ENCODE results near the gene PAX3. TPM values are rescaled to one million over a fixed set of nuclear protein-coding genes. Genes with fewer than 3 reads are reported as not detected.
A peak's percentile ranks its signal among the peaks of the same experiment; 100 is the strongest.

PAX3 gene
- total RNA-seq, 2 experiments from 2014 or later = not detected

DNA sequence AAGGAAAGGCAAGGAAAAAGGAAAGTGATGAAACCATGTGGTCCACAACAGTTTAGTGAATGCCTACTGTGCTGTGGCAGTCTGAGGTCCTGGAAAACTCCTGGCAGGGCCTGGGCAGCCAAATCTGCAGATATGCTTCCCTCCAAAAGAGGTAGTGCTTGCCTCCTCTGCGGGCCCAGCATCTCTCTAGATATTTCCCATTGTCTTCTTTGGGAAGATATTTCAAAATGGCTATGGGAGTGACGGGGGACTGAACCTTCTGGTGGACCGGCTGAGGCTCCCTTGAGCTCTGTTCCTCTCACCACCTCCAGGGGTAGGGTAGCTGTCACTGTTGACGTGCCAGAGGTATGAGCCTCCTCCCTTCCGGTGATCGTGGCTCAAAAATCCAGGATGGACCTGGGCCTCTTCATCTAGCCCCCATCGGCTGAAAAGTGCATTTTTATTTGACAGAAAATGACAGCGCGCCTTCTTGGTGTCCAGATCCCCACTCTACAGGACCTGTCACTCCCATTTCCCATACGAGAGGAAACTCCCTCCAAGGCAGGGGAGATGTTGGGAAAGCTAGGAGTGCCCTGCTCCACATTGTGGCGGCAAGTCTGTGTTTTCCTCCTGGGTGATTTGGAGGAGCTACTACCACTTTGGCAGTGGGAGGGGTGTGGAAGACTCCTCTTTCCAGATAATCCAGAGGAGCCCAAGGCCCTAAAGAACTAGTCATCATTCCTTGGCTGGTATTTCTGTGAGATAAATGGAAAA is 9.4 kb upstream of the PAX3 start:
- intact Hi-C loops (cut with micrococcal nuclease) = no loop called here
- no peak overlapping the region for H3K27ac Mint-ChIP-seq

DNA sequence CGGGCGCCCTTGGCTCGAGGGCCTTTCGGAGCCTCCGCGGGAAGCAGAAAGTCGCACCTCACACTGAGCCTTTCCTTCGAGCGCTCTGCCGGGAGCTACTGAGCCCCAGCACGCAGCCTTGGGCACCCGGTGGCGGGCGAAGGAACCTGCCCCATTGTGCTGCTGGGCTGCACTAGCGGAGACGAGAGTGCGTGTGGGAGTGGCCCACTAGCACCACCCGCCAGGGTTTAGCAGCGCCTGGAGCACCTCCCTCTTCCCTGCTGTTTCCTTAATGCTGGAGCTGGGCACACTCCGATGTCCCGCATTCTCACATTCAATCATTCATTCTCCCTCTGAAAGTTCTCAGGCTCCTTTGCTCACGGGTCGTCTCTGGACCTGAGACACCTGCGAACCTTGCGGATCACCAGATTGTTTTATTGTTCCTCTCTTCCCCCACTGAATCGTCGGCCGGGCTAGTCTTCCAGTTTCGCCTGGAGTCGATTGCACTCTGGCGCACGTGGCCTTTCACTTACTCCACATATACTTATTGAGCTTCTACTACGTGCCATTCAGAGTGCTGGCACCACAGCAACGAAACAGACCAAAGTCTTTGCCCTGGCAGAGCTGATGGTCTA is 8.5 kb upstream of the PAX3 start:
- H3K36me3 Mint-ChIP-seq (ENCODE audit: low read depth) = no peaks in the 10 kb centered on the region

More for the DNA sequence above, 9.4 kb upstream of the PAX3 start:
- H3K9me3 Mint-ChIP-seq = peaks cover 2% of the 10 kb centered on the region
- H3K36me3 Mint-ChIP-seq (ENCODE audit: low read depth) = no peaks in the 10 kb centered on the region
- DNase-seq = no peak
- CTCF ChIA-PET = no interaction called here
- peaks cover 84% of the 10 kb centered on the region for H3K27me3 Mint-ChIP-seq (ENCODE audit: low read depth)
- no peak overlapping the region for H3K4me3 Mint-ChIP-seq
- H3K4me1 Mint-ChIP-seq (ENCODE audit: low read depth) = peaks cover 35% of the 10 kb centered on the region

DNA sequence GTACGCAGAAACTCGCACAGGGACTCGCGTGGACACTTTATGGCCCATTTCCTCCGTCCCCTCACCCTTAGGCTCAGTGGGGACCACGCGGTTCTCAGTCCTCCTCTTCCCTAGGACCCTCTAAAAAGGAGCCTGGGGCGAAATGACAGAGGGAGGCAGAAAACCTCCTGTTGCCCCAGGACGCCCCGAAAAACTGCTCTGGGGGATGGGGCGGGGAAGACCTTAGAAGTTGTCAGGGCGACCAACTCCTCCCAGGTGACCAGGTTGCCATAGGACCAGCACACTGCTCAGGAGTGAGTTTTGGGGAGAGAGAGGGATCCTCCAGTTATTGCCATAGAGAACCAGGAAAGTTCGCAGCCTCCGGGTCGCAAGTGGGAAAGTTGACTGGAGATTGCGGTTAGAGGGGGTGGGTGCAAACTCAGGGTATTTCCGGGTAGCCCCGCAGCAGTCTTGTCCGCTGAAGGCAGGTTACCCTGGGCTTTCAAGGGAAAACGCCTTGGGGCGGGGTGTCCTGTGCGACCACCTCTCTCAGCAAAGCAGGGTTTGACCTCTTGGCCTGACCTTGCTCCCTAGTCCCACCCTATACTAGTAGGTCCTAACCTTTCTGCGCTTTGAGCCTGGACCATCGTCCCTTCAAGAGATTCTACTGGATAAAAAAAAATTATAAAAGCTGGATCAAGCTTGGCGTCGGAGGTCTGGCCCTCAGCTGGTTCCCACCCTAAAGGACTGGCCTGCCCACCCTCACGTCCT is 7.8 kb upstream of the PAX3 start:
- Mint-ChIP-seq H3K4me3 (peak overlapping the region; percentile 61), H3K27ac (no peak overlapping the region), H3K9me3 (peaks cover 2% of the 10 kb centered on the region), H3K4me1 (ENCODE audit: low read depth) (peaks cover 40% of the 10 kb centered on the region), H3K36me3 (ENCODE audit: low read depth) (no peaks in the 10 kb centered on the region), H3K27me3 (ENCODE audit: low read depth) (peaks cover 85% of the 10 kb centered on the region)
- intact Hi-C loops (cut with micrococcal nuclease) = no loop called here
- DNase-seq = no peak
- CTCF ChIA-PET = no interaction called here

More for the DNA sequence above, 8.5 kb upstream of the PAX3 start:
- H3K4me1 Mint-ChIP-seq (ENCODE audit: low read depth) = peaks cover 40% of the 10 kb centered on the region
- H3K27me3 Mint-ChIP-seq (ENCODE audit: low read depth) = peaks cover 84% of the 10 kb centered on the region
- CTCF ChIA-PET = no interaction called here
- H3K27ac Mint-ChIP-seq = no peak overlapping the region
- H3K9me3 Mint-ChIP-seq = peaks cover 2% of the 10 kb centered on the region
- intact Hi-C loops (cut with micrococcal nuclease) = no loop called here
- no peak overlapping the region for H3K4me3 Mint-ChIP-seq
- no peak for DNase-seq

DNA sequence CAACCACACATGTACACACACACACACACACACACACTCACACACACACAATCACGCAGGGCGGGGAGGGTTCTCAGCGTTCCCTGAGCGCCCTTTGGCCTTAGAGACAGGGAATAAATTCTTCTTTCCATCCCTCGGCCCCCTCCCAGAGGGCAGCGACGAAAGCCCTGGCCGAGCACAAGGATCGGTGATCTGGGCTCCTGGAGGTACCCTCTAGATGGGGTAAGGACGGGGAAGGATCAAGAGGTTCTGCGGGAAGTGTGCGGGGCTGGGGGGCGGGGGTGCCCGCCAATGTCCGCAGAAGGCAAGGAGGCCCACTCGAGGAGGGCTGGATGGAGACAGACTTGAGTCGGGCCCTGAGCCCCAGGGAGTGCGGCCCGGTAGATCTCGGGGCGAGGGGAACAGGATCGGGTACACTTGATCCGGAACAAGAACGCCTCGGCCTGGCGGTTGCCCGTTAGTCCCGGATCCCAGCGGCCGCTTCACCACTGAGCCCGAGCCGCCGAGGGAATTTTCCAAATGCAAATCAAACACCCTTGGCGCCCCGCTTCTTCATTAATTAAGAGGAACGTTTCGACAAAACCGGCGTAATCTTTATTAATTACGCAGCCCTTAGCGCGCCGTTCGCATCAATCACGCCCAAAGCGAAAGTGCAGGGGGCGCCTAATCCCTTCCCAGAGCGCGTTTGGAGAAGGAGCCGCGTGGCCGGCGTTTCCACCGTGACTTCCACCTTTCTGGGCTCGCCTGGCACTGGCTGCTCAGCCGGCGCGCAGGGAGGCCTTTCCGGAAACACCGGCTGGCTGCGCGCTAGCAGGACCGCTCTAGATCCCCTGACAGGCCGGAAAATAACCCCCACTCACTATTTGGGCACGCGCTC is 7.0 kb upstream of the PAX3 start:
- Mint-ChIP-seq H3K36me3 (ENCODE audit: low read depth) (no peaks in the 10 kb centered on the region), H3K27me3 (ENCODE audit: low read depth) (peaks cover 85% of the 10 kb centered on the region), H3K4me3 (peak overlapping the region; percentile 61), H3K4me1 (ENCODE audit: low read depth) (peaks cover 40% of the 10 kb centered on the region), H3K9me3 (peaks cover 2% of the 10 kb centered on the region), H3K27ac (no peak overlapping the region)
- CTCF ChIA-PET = no interaction called here
- intact Hi-C loops (cut with micrococcal nuclease) = no loop called here
- DNase-seq = no peak

DNA sequence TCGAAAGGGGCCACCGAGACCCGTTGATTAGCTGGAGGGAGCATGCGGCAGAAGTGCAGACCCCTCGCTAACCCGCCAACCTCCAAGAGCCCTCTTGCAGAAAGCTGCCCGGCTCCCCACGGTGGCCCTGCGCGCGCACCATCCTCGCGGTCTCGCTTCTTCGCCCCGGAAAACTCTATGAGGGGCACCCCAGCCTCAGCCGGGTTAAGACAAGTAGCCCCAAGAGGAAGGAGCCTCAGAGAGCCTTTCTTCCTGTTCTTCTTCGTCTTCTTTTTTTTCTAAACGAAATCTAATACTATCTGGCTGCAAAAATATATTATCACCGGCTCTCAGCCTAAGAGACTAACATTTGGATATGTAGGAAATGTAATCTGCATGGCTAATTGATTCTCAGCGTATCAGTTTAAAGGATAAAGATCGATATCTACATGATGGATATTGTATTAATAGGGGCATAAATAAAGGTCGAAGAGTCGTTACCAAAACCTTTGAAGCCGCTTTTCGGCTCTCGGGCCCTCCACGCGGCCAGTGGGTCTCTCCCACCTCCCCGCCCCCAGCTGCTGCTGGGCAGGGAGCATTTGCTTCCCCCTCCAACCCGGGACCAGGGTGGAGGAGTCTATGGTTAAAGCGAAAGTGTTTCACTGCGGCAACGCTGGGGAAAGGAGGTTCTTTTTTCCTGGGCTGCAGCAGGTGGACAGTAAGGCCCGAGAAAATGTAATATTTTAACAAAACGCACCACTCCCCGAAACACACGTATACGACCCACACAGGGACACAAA is 6.1 kb upstream of the PAX3 start:
- peak overlapping the region; percentile 61 for H3K4me3 Mint-ChIP-seq
- peaks cover 2% of the 10 kb centered on the region for H3K9me3 Mint-ChIP-seq
- CTCF ChIA-PET = no interaction called here
- H3K27me3 Mint-ChIP-seq (ENCODE audit: low read depth) = peaks cover 88% of the 10 kb centered on the region
- intact Hi-C loops (cut with micrococcal nuclease) = loop anchor here (1.0 kb wide), 1 partner anchor 10 kb away; no protein-coding TSS in a partner anchor
- no peak overlapping the region for H3K27ac Mint-ChIP-seq
- H3K4me1 Mint-ChIP-seq (ENCODE audit: low read depth) = peaks cover 40% of the 10 kb centered on the region
- DNase-seq = no peak
- H3K36me3 Mint-ChIP-seq (ENCODE audit: low read depth) = no peaks in the 10 kb centered on the region

DNA sequence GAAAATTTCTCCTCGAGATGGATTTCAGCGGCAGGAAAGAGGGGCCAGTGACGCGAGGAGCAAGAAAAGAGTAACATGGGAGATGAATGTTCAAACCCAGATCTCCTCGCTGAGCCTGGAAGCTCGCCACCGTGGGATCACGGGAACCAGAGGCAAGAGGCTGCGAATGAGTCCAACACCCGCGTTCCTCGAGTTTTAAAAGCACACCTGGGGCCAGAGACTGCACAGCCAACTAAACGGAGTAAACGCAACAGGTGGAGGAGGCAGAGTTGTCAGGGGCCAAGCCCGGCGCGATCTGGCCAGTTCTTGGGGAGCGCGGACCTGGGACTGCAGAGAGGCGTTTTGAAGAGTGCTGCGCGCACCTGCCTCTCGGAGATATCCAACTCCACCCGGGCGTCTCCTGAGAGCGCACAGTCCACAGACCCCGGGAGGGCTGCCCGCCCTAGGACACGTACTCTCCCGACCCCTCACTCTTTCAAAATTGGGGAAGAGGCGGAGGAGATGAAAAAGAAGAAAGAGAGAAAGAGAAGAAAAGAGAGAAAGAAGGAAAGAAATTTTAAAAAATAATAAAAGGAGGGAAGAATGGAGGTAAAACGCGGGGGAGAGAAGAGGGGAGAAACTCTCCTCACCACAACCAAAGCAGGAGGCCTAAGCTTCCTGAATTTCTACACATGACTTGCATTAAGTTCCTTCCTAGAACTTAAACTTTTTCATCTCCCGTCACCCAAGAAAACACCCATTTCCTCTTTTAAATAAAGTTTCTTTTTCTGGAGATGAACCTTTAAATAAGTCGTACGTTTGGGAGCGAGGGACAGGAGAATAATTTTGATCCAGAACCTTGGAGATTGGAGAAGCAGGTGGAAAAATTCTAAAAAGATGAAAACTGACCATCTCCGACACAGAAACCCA is 5.3 kb upstream of the PAX3 start:
- no peak overlapping the region for H3K4me3 Mint-ChIP-seq
- H3K36me3 Mint-ChIP-seq (ENCODE audit: low read depth) = peaks cover 2% of the 10 kb centered on the region
- peaks cover 2% of the 10 kb centered on the region for H3K9me3 Mint-ChIP-seq
- H3K4me1 Mint-ChIP-seq (ENCODE audit: low read depth) = peaks cover 43% of the 10 kb centered on the region
- peaks cover 89% of the 10 kb centered on the region for H3K27me3 Mint-ChIP-seq (ENCODE audit: low read depth)
- CTCF ChIA-PET = interaction anchor here (0.7 kb wide), 1 partner anchor 13 kb away, joined by 3 read pairs; no protein-coding TSS in a partner anchor
- no peak for DNase-seq
- intact Hi-C loops (cut with micrococcal nuclease) = loop anchor here (1.0 kb wide), 1 partner anchor 9 kb away; no protein-coding TSS in a partner anchor
- H3K27ac Mint-ChIP-seq = no peak overlapping the region

DNA sequence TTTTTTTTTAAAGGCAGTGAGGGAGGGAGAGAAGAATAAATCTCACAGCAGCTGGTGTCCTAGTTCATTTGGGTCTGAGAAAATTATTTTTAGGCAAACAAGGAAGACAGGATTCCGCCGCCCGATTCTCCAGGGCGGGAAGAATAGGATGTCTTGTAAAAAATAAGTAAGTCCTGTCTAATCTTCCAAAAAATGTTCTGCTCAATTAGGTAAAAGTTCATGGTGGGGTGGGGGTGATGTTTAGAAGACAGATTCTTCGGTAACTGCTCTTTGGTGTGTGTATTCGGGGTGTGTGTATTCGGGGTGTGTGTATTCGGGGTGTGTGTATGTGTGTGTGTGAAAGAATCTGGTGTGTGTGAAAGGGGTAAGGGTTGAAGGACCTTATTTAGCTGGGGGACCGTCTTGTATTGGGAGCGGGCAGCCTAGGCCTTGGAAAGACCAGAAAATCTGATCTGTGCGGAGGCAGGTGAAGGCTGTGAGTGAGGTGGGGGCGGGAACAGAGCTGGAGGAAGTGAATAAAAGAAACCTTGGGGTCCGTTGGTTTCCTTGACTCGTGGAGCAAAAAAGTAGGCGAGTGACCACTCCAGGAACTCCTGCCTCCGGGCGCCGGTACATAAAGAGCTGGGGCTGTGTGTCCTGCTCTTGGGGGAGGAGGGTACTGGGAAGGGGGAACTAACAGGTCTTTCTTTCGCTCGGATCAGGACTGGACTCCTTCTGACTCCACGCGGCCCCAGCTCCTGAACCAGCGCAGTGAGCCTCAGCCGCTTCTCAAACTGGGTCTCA is 4.4 kb upstream of the PAX3 start:
- peaks cover 88% of the 10 kb centered on the region for H3K27me3 Mint-ChIP-seq (ENCODE audit: low read depth)
- peaks cover 4% of the 10 kb centered on the region for H3K36me3 Mint-ChIP-seq (ENCODE audit: low read depth)
- intact Hi-C loops (cut with micrococcal nuclease) = no loop called here
- no peak overlapping the region for H3K4me3 Mint-ChIP-seq
- peaks cover 45% of the 10 kb centered on the region for H3K4me1 Mint-ChIP-seq (ENCODE audit: low read depth)
- H3K27ac Mint-ChIP-seq = no peak overlapping the region
- peaks cover 2% of the 10 kb centered on the region for H3K9me3 Mint-ChIP-seq
- DNase-seq = no peak
- CTCF ChIA-PET = interaction anchor here (0.7 kb wide), 1 partner anchor 14 kb away, joined by 3 read pairs; no protein-coding TSS in a partner anchor

DNA sequence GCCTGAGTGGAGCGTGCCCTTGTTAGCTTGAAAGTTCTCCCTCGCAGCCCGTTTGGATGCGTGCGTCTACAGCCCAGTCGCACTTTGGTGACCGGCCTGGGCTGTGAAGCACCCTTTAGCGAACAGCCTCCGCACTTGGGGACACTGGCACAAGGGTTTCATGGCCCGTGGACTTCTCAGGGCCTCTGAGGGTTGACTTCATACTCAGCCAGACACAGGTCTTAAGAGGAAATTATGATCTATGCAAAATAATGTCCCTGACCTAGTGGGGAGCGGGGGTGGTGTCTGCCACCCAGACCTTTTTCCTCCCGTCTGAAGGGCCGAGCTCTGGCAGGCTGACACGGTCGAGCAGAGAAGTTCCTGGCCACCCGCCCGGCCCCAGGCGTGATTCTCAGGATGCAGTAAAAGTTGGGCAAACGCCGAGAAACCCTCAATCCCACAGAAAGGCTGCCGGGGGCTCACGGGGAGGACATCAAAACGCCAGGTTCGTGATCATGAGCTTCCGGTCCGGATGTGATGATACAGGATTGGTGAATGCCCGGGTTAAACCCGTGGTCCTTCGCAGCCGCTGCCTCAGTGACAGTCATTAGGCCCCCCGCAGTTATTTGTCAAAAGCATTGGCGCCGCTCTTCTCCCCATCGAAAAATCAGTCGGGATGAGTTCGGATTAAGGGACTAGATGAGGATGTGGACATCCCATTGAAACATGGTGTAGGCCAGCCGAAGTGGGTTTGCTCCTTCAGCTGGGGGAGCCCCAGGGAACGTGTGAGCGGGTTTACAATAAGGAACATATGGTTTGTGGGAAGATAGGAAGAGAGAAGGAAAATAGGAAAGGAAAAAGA is 3.6 kb upstream of the PAX3 start:
- Mint-ChIP-seq H3K27ac (no peak overlapping the region), H3K9me3 (no peaks in the 10 kb centered on the region), H3K27me3 (ENCODE audit: low read depth) (peaks cover 87% of the 10 kb centered on the region), H3K4me3 (no peak overlapping the region), H3K36me3 (ENCODE audit: low read depth) (peaks cover 4% of the 10 kb centered on the region), H3K4me1 (ENCODE audit: low read depth) (peaks cover 44% of the 10 kb centered on the region)
- DNase-seq = no peak
- CTCF ChIA-PET = no interaction called here
- intact Hi-C loops (cut with micrococcal nuclease) = loop anchor here (1.0 kb wide), 1 partner anchor 10 kb away; no protein-coding TSS in a partner anchor

DNA sequence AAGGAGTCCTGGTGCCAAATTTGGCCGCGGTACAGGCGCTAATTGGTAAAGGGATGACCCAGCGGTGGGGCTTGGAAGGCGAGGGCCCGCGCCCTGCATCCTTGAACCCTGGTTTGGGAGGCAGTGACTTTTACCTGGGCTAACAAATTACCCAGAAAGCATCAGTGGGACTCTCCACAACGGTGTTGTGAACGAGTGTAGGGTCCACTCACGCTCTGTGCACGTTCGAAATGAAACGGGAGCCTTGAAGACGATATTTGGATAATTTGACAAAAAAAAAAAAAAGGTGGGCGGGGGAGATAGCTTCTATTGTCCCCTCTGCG is 3.0 kb upstream of the PAX3 start:
- Mint-ChIP-seq H3K36me3 (ENCODE audit: low read depth) (peaks cover 4% of the 10 kb centered on the region), H3K4me1 (ENCODE audit: low read depth) (peaks cover 45% of the 10 kb centered on the region), H3K27me3 (ENCODE audit: low read depth) (peaks cover 89% of the 10 kb centered on the region), H3K27ac (no peak overlapping the region), H3K4me3 (no peak overlapping the region), H3K9me3 (no peaks in the 10 kb centered on the region)
- intact Hi-C loops (cut with micrococcal nuclease) = loop anchor here (1.0 kb wide), 1 partner anchor 11 kb away; no protein-coding TSS in a partner anchor
- CTCF ChIA-PET = no interaction called here
- DNase-seq = no peak

All from activated naive CD4-positive, alpha-beta T cell treated with anti-CD3 and anti-CD28 coated beads for 36 hours (primary cell).